Tongue (tissue), 2 donors: ENCODE measurements around the gene PLA2G12B. TPM values are rescaled to one million over a fixed set of nuclear protein-coding genes. Genes with fewer than 3 reads are reported as not detected.
"Not testable (repeated sequence)": the region's sequence is repeated elsewhere in the genome, so short reads cannot be mapped to it uniquely, and the experiment has no call there.

Source experiments
- DNase-seq: peaks from one replicate; pipeline ENCODE4 v3.0.0-alpha.2; 2015
- total RNA-seq: library from RNA; depleted of rRNA; stranded (reverse); fragments of >200 nt; gene quantifications from one replicate; pipeline ENCODE4 v1.2.3, GENCODE V29; 2014

Gene PLA2G12B
- total RNA-seq, 1 donor from 2014 or later: 0.31 TPM

GRCh38 chr10:72935361-72935760, 19.2 kb downstream of the PLA2G12B start:
- DNase-seq: no peak

- no peak for DNase-seq
Measured at GRCh38 chr10:72932259-72933015, 22.2 kb downstream of the PLA2G12B start.

- no peak for DNase-seq
Measured at GRCh38 chr10:72930276-72930675, 24.3 kb downstream of the PLA2G12B start.

GRCh38 chr10:72928798-72929197, 25.8 kb downstream of the PLA2G12B start:
- DNase-seq: no peak

DNA sequence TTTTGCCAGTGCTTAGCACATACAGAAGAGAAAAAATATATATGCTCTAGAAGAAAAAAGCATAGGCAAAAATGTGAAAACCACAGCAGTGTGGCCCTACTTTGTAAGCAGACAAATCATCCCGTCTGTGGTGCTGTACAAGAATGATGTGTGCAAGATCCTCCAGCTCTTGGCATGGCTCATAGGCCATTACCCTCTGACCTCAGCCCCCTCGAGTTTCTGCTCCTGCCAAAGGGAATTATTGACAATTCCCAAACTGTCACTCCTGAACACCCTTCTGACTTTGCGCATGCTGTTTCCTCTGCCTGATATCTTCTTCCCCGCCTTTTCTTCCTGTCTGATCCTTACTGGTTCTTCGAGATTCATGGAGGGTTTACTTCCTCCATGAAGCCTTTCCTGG, 27.1 kb downstream of the PLA2G12B start:
- no peak for DNase-seq

DNA sequence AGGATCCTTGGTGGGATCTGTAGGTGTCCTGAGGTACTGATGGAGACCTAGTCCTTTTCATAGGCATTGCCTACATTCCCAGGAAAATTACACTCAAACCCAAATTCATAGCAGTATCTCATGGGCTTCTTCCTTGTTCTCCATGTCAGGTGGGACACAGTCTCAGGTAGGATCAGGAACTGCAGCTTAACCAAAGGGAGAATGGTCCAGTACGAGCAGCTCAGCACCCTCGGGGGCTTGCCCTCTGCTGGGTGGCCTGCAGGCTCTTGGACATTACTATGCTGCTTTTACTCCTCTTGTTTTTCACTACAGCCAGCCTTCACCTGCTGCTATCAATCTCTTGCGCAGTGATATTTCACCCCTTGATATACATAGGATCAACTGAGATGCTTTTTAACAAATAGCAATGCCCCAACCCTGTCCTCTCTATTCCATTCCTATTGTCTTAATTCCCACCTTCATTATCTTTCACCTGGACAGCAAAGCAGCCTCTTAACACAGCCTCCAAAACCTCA, 28.6 kb downstream of the PLA2G12B start:
- peak; percentile 5 for DNase-seq

GRCh38 chr10:72924351-72924750, 30.3 kb downstream of the PLA2G12B start:
- no peak for DNase-seq

- not testable (repeated sequence) for DNase-seq
Measured at GRCh38 chr10:72921147-72921683, 33.4 kb downstream of the PLA2G12B start.

- DNase-seq: no peak
Measured at GRCh38 chr10:72918352-72918751, 36.3 kb downstream of the PLA2G12B start.

DNA sequence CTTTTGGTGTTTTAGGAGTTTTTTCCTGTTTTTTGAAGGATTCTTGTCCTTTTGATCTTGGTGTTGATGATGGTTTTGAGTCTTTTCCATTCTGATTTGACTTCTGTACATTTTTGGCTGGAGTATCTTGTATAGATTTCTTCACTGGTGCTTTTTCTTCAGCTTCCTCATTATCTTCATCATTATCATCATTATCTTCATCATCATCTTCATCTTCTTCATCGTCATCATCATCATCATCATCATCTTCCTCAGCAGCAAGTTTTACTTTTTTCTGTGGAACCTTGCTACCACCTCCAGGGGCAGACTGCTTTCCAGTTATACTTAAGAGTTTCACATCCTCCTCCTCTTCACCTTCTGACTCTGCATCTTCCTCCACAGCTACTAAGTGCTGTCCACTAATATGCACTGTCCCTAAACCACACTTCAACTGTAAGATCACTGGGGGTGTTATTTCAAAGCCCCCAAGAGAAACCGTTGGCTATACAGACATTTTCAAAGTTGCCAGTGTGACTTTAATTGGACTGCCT, 36.7 kb downstream of the PLA2G12B start:
- DNase-seq: not testable (repeated sequence)

- not testable (repeated sequence) for DNase-seq
Measured at GRCh38 chr10:72917201-72917600, 37.4 kb downstream of the PLA2G12B start.

GRCh38 chr10:72913287-72913686, 41.3 kb downstream of the PLA2G12B start:
- no peak for DNase-seq

GRCh38 chr10:72912736-72913135, 41.9 kb downstream of the PLA2G12B start:
- DNase-seq: no peak

DNA sequence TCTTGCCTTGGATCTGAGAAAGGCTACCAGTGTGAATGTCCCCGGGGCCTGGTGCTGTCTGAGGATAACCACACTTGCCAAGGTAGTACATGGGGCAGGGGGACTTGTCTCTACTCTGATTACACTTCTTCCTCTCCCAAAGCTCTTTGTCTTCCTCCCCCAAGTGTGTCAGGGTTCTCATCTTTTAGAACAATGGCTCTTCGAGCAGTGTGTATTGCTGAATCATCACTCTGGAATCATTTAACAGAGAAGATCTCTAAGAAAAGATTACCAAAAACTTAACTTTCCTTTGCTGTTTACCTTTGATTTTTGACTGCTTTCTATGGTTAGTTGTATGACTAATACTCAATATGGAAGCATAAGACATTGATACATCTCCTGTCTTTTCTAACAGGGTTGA, 42.8 kb downstream of the PLA2G12B start:
- no peak for DNase-seq

DNA sequence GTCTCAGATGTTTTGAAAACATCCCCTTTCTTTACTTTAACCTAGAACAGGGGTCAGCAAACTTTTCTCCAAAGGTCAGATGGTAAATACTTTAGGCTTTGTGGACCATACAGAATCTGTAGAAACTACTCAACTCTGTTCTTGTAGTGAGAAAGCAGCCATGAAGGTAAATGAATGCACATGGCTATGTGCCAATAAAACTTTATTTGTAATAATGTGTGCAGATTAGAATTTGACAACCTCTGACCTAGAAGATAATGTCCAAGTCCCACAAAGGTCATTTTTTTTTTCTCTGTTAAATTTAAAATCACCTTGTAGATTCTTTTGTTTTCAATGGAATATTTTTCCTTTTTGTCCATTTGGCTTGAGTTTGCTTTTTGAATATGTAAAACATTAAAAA, 43.9 kb downstream of the PLA2G12B start:
- DNase-seq: no peak

DNA sequence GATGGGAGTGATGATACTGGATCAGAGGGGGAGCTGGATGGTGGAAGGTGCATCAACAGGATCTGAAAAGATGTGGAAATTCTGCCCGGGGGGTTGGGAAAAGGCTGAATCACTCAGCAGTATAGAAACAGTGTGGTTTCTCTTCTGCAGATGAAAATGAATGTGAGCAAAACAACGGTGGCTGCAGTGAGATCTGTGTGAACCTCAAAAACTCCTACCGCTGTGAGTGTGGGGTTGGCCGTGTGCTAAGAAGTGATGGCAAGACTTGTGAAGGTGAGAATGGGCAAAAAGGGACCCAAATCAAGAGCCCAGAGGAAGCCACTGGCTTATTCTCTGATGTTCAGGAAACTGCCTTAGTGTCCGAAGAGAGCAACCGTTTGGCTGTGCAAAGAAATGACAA, 48.2 kb downstream of the PLA2G12B start:
- DNase-seq: no peak

GRCh38 chr10:72904806-72905205, 49.8 kb downstream of the PLA2G12B start:
- no peak for DNase-seq

DNA sequence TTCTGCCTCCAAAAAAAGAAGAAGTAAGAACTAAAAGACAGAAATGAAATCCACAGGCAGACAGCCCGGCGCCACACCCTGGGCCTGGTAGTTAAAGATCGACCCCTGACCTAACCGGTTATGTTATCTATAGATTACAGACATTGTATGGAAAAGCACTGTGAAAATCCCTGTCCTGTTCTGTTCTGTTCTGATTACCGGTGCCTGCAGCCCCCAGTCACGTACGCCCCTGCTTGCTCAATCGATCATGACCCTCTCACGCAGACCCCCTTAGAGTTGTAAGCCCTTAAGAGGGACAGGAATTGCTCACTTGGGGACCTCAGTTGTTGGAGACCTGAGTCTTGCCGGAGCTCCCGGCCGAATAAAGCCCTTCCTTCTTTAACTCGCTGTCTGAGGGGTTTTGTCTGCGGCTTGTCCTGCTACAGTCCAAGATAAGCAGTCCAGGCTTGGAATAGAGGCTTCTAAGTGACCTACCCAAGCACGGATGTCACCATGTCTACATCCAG, 50.6 kb downstream of the PLA2G12B start:
- DNase-seq: not testable (repeated sequence)

DNA sequence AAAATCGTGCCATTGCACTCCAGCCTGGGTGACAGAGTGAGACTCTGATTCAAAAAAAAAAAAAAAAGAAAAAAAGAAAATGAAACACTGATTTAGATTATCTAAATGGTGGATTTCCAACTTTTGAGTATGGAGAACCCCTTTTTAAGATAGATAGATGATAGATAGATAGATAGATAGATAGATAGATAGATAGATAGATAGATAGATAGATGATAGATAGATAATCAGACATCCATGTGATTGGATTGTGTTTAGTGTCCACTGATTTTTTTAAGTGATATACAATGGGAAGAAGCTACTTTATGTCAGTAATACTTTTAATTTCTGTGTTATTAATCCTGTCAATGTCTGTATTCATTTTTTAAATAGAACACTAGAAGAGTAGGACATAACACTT, 55.1 kb downstream of the PLA2G12B start:
- no peak for DNase-seq

DNA sequence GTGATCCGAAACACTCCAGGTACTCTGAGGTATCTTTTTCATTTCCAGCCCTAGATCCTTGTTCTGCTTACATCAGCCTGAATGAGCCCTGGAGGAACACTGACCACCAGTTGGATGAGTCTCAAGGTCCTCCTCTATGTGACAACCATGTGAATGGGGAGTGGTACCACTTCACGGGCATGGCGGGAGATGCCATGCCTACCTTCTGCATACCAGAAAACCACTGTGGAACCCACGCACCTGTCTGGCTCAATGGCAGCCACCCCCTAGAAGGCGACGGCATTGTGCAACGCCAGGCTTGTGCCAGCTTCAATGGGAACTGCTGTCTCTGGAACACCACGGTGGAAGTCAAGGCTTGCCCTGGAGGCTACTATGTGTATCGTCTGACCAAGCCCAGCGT, 56.0 kb downstream of the PLA2G12B start:
- no peak for DNase-seq

DNA sequence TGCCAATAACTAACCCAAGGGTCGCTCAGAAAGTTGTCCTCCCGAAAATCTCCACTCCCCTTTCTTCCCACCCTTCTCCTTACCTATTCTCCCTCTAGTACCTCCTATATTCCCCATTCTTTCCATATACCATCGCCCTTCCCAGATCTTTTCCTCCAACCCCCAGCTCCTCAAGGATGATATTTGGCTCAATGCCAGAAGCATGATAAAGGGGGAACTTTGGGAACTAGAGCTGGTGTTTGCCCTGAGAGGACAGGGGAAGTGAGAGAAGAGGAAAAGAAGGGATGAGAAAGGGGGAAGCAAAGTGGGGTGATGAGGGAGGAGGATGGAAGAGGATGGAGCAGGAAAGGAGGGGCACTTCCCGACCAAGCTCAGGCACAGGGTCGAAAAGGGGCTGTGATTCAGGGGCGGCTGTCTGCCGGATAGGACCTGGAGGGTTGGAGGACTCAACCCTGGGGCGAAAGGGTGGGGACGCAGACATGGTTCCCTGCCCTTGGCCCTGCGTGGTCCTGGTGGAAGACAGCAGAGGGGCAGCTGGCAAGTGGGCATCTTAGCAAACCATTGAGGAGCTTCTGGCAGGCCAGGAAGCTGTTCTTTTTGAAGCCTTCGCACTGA, 59.3 kb downstream of the PLA2G12B start:
- no peak for DNase-seq

- no peak for DNase-seq
Measured at GRCh38 chr10:72893136-72893798, 61.3 kb downstream of the PLA2G12B start, which contains the start of gene OIT3. Gene OIT3, plus strand, starts transcription at chr10:72893739. Its CDS starts 60 bp downstream, at chr10:72893799.
